Neural cell (in vitro differentiated cells): ENCODE data around the gene IL1RL2.

Experiments used
- CTCF ChIP-seq: fragments of 450-650 bp; IDR thresholded peaks from 2 replicates; pipeline ENCODE4 v1.5.1; 2014; ENCODE audit warnings: antibody characterized with exemption, mild to moderate bottlenecking, moderate library complexity; ENCODE audit not compliant: poor library complexity, severe bottlenecking
- EZH2 ChIP-seq: fragments of 200-600, 300-800 bp; shearing (Covaris generic), sonication (generic); IDR thresholded peaks from 2 replicates; pipeline ENCODE4 v1.6.1; 2014; ENCODE audit warnings: antibody characterized with exemption, low read length, borderline replicate concordance, mild to moderate bottlenecking; ENCODE audit not compliant: insufficient read depth, poor library complexity, severe bottlenecking
- POLR2AphosphoS5 ChIP-seq: IDR thresholded peaks from 2 replicates; pipeline ENCODE4 v1.6.1; 2012
- RAD21 ChIP-seq: fragments of 450-650 bp; conservative IDR thresholded peaks from 2 replicates; pipeline ENCODE4 v1.6.1; 2014; ENCODE audit warnings: antibody characterized with exemption, mild to moderate bottlenecking, moderate library complexity
- REST ChIP-seq: IDR thresholded peaks from 2 replicates; pipeline ENCODE4 v1.6.1; 2012; ENCODE audit warnings: borderline replicate concordance
- TAF1 ChIP-seq: IDR thresholded peaks from 2 replicates; pipeline ENCODE4 v1.6.1; 2012; ENCODE audit warnings: low read depth

GRCh38 chr2:102253140-102253752, 66.4 kb downstream of the IL1RL2 start:
- no peak for TF ChIP-seq CTCF
- no peak for TF ChIP-seq POLR2AphosphoS5
- TF ChIP-seq TAF1, result no peak
- no peak for TF ChIP-seq EZH2
- TF ChIP-seq RAD21, result no peak
- TF ChIP-seq REST, result no peak
